Duodenal mucosa (tissue), 2 donors: ENCODE results near the gene CTBP1.

Experiments
- H3K27ac ChIP-seq: one replicate; pipeline ENCODE4 v1.7.0; 2013; ENCODE audit warnings: low read depth, low read length
- H3K27me3 ChIP-seq, 2 donors: one replicate each; pipeline ENCODE4 v1.7.0; 2013; ENCODE audit warnings: low read length in 2 of 2, control low read depth in 1 of 2; ENCODE audit not compliant: insufficient read depth in 2 of 2, control insufficient read depth in 1 of 2
- H3K36me3 ChIP-seq, 2 donors: one replicate each; pipeline ENCODE4 v1.7.0; 2013; ENCODE audit warnings: low read length in 2 of 2, control low read depth in 1 of 2; ENCODE audit not compliant: insufficient read depth in 2 of 2, control insufficient read depth in 1 of 2
- H3K4me1 ChIP-seq, 2 donors: one replicate each; pipeline ENCODE4 v1.7.0; 2013; ENCODE audit warnings: low read length in 2 of 2, control low read depth in 1 of 2; ENCODE audit not compliant: insufficient read depth in 2 of 2, control insufficient read depth in 1 of 2
- H3K4me3 ChIP-seq, 2 donors: one replicate each; pipeline ENCODE4 v1.7.0; 2013; ENCODE audit warnings: low read length in 2 of 2, low read depth in 1 of 2
- H3K9ac ChIP-seq, 2 donors: one replicate each; pipeline ENCODE4 v1.7.0; 2013; ENCODE audit warnings: low read length in 2 of 2, low read depth in 1 of 2
- H3K9me3 ChIP-seq, 2 donors: one replicate each; pipeline ENCODE4 v1.7.0; 2013; ENCODE audit warnings: low read length in 2 of 2, control low read depth in 1 of 2; ENCODE audit not compliant: control insufficient read depth in 1 of 2

The CTBP1 gene

GRCh38 chr4:1211371-1211770, 37.6 kb downstream of the CTBP1 start:
- Histone ChIP-seq H3K27me3 (no peaks in the 10 kb centered on the region), H3K4me3 (no peak overlapping the region), H3K36me3 (peaks cover 24 to 48% of the 10 kb centered on the region in 2 donors), H3K27ac (no peak overlapping the region), H3K9me3 (no peaks in the 10 kb centered on the region), H3K9ac (no peak overlapping the region), H3K4me1 (peaks cover 18 to 40% of the 10 kb centered on the region in 2 donors)

GRCh38 chr4:1210971-1211370, 38.0 kb downstream of the CTBP1 start:
- peaks cover 18 to 36% of the 10 kb centered on the region in 2 donors for H3K4me1 ChIP-seq
- no peak overlapping the region for H3K27ac ChIP-seq
- no peaks in the 10 kb centered on the region for H3K9me3 ChIP-seq
- no peak overlapping the region for H3K4me3 ChIP-seq
- H3K27me3 ChIP-seq: no peaks in the 10 kb centered on the region
- peaks cover 20 to 44% of the 10 kb centered on the region in 2 donors for H3K36me3 ChIP-seq
- H3K9ac ChIP-seq: no peak overlapping the region

- no peak overlapping the region for H3K4me3 ChIP-seq
- no peaks in the 10 kb centered on the region for H3K27me3 ChIP-seq
- H3K36me3 ChIP-seq: peaks cover 19 to 39% of the 10 kb centered on the region in 2 donors
- peaks cover 22 to 36% of the 10 kb centered on the region in 2 donors for H3K4me1 ChIP-seq
- H3K9me3 ChIP-seq: no peaks in the 10 kb centered on the region
- H3K27ac ChIP-seq: no peak overlapping the region
- no peak overlapping the region for H3K9ac ChIP-seq
Observed at GRCh38 chr4:1210241-1210841, 38.6 kb downstream of the CTBP1 start.

- Histone ChIP-seq H3K4me3 (no peak overlapping the region), H3K9me3 (no peaks in the 10 kb centered on the region), H3K27ac (peak overlapping the region; percentile 51), H3K4me1 (peaks cover 25 to 37% of the 10 kb centered on the region in 2 donors), H3K36me3 (peaks cover 19 to 34% of the 10 kb centered on the region in 2 donors), H3K27me3 (no peaks in the 10 kb centered on the region), H3K9ac (no peak overlapping the region)
Observed at GRCh38 chr4:1209821-1210220, 39.1 kb downstream of the CTBP1 start.

GRCh38 chr4:1208970-1209704, 39.8 kb downstream of the CTBP1 start:
- peak overlapping the region; percentile 56 for H3K27ac ChIP-seq
- H3K36me3 ChIP-seq: peaks cover 19 to 27% of the 10 kb centered on the region in 2 donors
- no peak overlapping the region for H3K9ac ChIP-seq
- H3K27me3 ChIP-seq: no peaks in the 10 kb centered on the region
- peaks cover 31 to 38% of the 10 kb centered on the region in 2 donors for H3K4me1 ChIP-seq
- H3K9me3 ChIP-seq: no peaks in the 10 kb centered on the region
- peak overlapping the region in 1 of 2 donors; percentile 43 for H3K4me3 ChIP-seq

- Histone ChIP-seq H3K27ac (peak overlapping the region; percentile 56), H3K9me3 (no peaks in the 10 kb centered on the region), H3K36me3 (peaks cover 12 to 21% of the 10 kb centered on the region in 2 donors), H3K27me3 (no peaks in the 10 kb centered on the region), H3K4me1 (peaks cover 36 to 42% of the 10 kb centered on the region in 2 donors), H3K4me3 (peak overlapping the region in 1 of 2 donors; percentile 43), H3K9ac (no peak overlapping the region)
Observed at GRCh38 chr4:1208266-1208961, 40.5 kb downstream of the CTBP1 start.

GRCh38 chr4:1207603-1208265, 41.2 kb downstream of the CTBP1 start:
- Histone ChIP-seq H3K27me3 (no peaks in the 10 kb centered on the region), H3K9ac (no peak overlapping the region), H3K4me3 (peak overlapping the region in 1 of 2 donors; percentile 43), H3K36me3 (peaks cover 6 to 14% of the 10 kb centered on the region in 2 donors), H3K9me3 (no peaks in the 10 kb centered on the region), H3K4me1 (peaks cover 43 to 49% of the 10 kb centered on the region in 2 donors), H3K27ac (peak overlapping the region; percentile 56)

GRCh38 chr4:1207157-1207470, 41.8 kb downstream of the CTBP1 start:
- Histone ChIP-seq H3K9ac (no peak overlapping the region), H3K4me3 (no peak overlapping the region), H3K27ac (no peak overlapping the region), H3K9me3 (no peaks in the 10 kb centered on the region), H3K36me3 (peaks cover 0 to 9% of the 10 kb centered on the region in 2 donors), H3K4me1 (peaks cover 49 to 53% of the 10 kb centered on the region in 2 donors), H3K27me3 (no peaks in the 10 kb centered on the region)

- H3K27me3 ChIP-seq: no peaks in the 10 kb centered on the region
- no peak overlapping the region for H3K9ac ChIP-seq
- no peaks in the 10 kb centered on the region for H3K9me3 ChIP-seq
- peaks cover 0 to 8% of the 10 kb centered on the region in 2 donors for H3K36me3 ChIP-seq
- H3K27ac ChIP-seq: no peak overlapping the region
- H3K4me1 ChIP-seq: peaks cover 53 to 56% of the 10 kb centered on the region in 2 donors
- no peak overlapping the region for H3K4me3 ChIP-seq
Observed at GRCh38 chr4:1206299-1207156, 42.4 kb downstream of the CTBP1 start.
